ENCODE data around the gene DUSP1.

Gene DUSP1

DNA sequence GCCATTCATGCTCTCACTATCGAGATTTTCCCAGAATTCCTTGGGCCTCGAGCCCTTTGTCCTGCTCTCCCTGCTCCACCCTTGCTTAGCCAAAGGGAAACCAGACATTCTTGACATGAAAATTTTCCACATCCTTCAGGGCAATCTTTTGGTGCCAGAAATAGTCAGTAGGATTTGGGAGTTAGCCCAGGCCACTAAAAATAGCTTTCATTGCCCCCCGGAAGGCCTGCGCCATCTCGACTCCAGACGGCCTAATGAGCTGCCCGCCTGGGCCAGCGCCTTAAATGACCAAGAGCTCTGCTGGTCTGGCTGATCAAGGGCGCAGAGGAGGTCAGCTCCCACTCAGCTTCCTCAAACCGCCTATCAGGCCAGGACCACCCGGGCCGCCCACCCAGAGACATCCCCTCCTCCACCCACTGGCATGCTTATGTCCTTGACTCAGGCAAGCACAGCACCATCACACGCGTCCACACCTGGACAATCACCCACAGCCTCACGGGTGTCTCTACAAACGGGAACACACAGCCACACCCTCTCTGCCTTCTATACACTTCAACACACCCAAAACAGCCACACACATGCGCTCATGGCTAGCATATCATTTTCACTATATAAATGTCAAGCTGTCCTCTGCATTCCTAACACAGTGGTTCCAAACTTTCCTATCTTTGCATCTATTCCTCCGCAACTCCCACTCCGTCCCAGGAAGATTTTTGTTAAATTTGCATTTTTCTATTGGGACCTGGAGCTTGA lies 20.9 kb downstream of the DUSP1 start:
- Histone ChIP-seq H3K4me3 (ENCODE audit: low read depth, low read length) (no peak overlapping the region), H3K27ac (no peak overlapping the region), H3K36me3 (no peaks in the 10 kb centered on the region), H3K27me3 (ENCODE audit: insufficient read depth, low read depth, severe bottlenecking) (no peaks in the 10 kb centered on the region), H3K9me3 (ENCODE audit: severe bottlenecking) (peaks cover 12% of the 10 kb centered on the region)
- TF ChIP-seq CTCF (IDR thresholded peaks at IDR 0.05; ENCODE audit: low read depth, low read length), result no peak
- DNase-seq, result no peak

DNA sequence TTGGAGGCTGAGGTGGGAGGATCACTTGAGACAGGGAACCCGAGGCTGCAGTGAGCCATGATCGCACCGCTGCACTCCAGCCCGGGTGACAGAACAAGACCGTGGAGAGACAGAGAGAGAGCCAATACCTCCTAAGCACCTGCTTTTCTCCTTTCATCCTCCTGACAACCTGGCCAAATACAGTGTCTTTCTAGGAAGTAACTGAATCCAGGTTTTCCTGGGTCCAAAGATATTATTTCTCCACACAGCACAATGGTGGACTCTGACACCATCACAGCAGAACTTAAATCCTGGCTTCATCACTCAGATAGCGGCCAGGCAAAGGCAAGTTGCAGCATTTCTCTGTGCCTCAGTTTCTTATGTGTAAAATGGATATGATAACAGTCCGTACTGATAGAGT lies 21.9 kb downstream of the DUSP1 start:
- Histone ChIP-seq H3K4me3 (ENCODE audit: low read depth, low read length) (no peak overlapping the region), H3K36me3 (no peaks in the 10 kb centered on the region), H3K27ac (no peak overlapping the region), H3K9me3 (ENCODE audit: severe bottlenecking) (peaks cover 12% of the 10 kb centered on the region), H3K27me3 (ENCODE audit: insufficient read depth, low read depth, severe bottlenecking) (no peaks in the 10 kb centered on the region)
- no peak for TF ChIP-seq CTCF (IDR thresholded peaks at IDR 0.05; ENCODE audit: low read depth, low read length)
- no peak for DNase-seq

GRCh38 chr5:172748341-172748843 lies 22.6 kb downstream of the DUSP1 start:
- DNase-seq, result no peak
- Histone ChIP-seq H3K27ac (no peak overlapping the region), H3K4me3 (ENCODE audit: low read depth, low read length) (no peak overlapping the region), H3K27me3 (ENCODE audit: insufficient read depth, low read depth, severe bottlenecking) (no peaks in the 10 kb centered on the region), H3K9me3 (ENCODE audit: severe bottlenecking) (peaks cover 12% of the 10 kb centered on the region), H3K36me3 (no peaks in the 10 kb centered on the region)
- TF ChIP-seq CTCF (IDR thresholded peaks at IDR 0.05; ENCODE audit: low read depth, low read length), result no peak

DNA sequence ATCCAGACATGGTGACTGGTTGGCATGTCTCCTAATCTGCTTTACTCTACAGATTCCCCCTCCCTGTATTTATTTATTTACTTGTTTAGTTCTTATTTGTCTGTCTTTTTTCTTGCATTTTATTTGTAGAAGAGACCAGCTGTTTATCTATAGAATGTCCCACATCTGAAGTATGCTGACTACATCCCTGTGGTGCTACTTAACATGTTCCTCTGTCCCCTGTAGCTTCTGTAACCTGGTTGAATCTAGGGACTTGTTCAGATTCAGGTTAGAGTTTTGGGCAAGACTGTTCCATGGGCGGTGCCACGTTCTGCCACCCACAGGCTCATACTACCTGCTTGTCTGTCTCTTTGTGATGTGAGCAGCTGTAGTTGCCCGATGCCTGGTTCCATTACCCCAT lies 23.5 kb downstream of the DUSP1 start:
- no peak for DNase-seq
- no peak overlapping the region for H3K4me3 ChIP-seq (ENCODE audit: low read depth, low read length)
- no peaks in the 10 kb centered on the region for H3K36me3 ChIP-seq
- peaks cover 12% of the 10 kb centered on the region for H3K9me3 ChIP-seq (ENCODE audit: severe bottlenecking)
- TF ChIP-seq CTCF (IDR thresholded peaks at IDR 0.05; ENCODE audit: low read depth, low read length), result no peak
- H3K27me3 ChIP-seq (ENCODE audit: insufficient read depth, low read depth, severe bottlenecking), result no peaks in the 10 kb centered on the region
- H3K27ac ChIP-seq, result no peak overlapping the region

GRCh38 chr5:172746725-172747124 lies 24.3 kb downstream of the DUSP1 start:
- TF ChIP-seq CTCF (IDR thresholded peaks at IDR 0.05; ENCODE audit: low read depth, low read length), result no peak
- H3K36me3 ChIP-seq, result no peaks in the 10 kb centered on the region
- DNase-seq, result no peak
- H3K27me3 ChIP-seq (ENCODE audit: insufficient read depth, low read depth, severe bottlenecking), result no peaks in the 10 kb centered on the region
- H3K27ac ChIP-seq, result no peak overlapping the region
- H3K4me3 ChIP-seq (ENCODE audit: low read depth, low read length), result no peak overlapping the region
- H3K9me3 ChIP-seq (ENCODE audit: severe bottlenecking), result peaks cover 12% of the 10 kb centered on the region

GRCh38 chr5:172745838-172746237 lies 25.2 kb downstream of the DUSP1 start:
- H3K36me3 ChIP-seq, result no peaks in the 10 kb centered on the region
- H3K4me3 ChIP-seq (ENCODE audit: low read depth, low read length), result no peak overlapping the region

More at GRCh38 chr5:172745838-172746237, 25.2 kb downstream of the DUSP1 start:
- Histone ChIP-seq H3K27me3 (ENCODE audit: insufficient read depth, low read depth, severe bottlenecking) (no peaks in the 10 kb centered on the region), H3K9me3 (ENCODE audit: severe bottlenecking) (peaks cover 12% of the 10 kb centered on the region), H3K27ac (no peak overlapping the region)
- TF ChIP-seq CTCF (IDR thresholded peaks at IDR 0.05; ENCODE audit: low read depth, low read length), result no peak
- DNase-seq, result no peak

All from WERI-Rb-1 (cell line).